B cell (primary cell): ENCODE data around the gene HJURP.

Experiments used
- CTCF ChIP-seq: fragments of 200-600 bp; IDR thresholded peaks from one replicate; pipeline ENCODE4 v1.8.0; 2022; ENCODE audit warnings: antibody characterized with exemption, mild to moderate bottlenecking
- EZH2 ChIP-seq: IDR thresholded peaks from 2 replicates; pipeline ENCODE4 v1.6.1; 2012; ENCODE audit warnings: borderline replicate concordance, low read depth, mild to moderate bottlenecking, moderate library complexity, low read length; ENCODE audit not compliant: insufficient read depth, poor library complexity, severe bottlenecking

- no peak for TF ChIP-seq CTCF
- TF ChIP-seq EZH2: no peak
These were observed 35.4 kb downstream of the HJURP start for GRCh38 chr2:233818639-233819621.
